CD14-positive monocyte (primary cell): ENCODE results near the gene C6orf52. TPM values are rescaled to one million over a fixed set of nuclear protein-coding genes. Genes with fewer than 3 reads are reported as not detected.

Experiments used
- DNase-seq, 3 donors: peaks; one replicate each; pipeline ENCODE4 v3.0.0-alpha.2; 2011 to 2022
- H2AFZ ChIP-seq: 2 replicates; pipeline ENCODE4 v1.6.0; 2012; ENCODE audit warnings: mild to moderate bottlenecking, low read depth, low read length, inconsistent platforms; ENCODE audit not compliant: insufficient read depth, poor library complexity, severe bottlenecking
- H3K27ac ChIP-seq, 2 donors: 1 replicate in 1 of 2; 2 replicates in 1 of 2; pipeline ENCODE4 v1.5.1; 2012 to 2013; ENCODE audit warnings: low read length in 2 of 2, control low read depth in 1 of 2, inconsistent platforms in 1 of 2, low read depth in 1 of 2, mild to moderate bottlenecking in 1 of 2
- H3K27me3 ChIP-seq, 2 donors: one replicate each; pipeline versions ENCODE4 v1.6.0 to v1.6.1; 2011 to 2013; ENCODE audit warnings: low read length in 2 of 2; ENCODE audit not compliant: control insufficient read depth in 2 of 2, insufficient read depth in 2 of 2
- H3K36me3 ChIP-seq, 2 donors: replicated peaks in 1 of 2; 1 replicate in 1 of 2; 2 replicates in 1 of 2; pipeline versions ENCODE4 v1.5.1 to v1.6.1; 2012 to 2013; ENCODE audit warnings: low read length in 2 of 2, control low read depth in 1 of 2, inconsistent platforms in 1 of 2, mild to moderate bottlenecking in 1 of 2; ENCODE audit not compliant: insufficient read depth in 2 of 2, control insufficient read depth in 1 of 2
- H3K4me1 ChIP-seq, 2 donors: 1 replicate in 1 of 2; 2 replicates in 1 of 2; pipeline versions ENCODE4 v1.5.1 to v1.6.1; 2012 to 2013; ENCODE audit warnings: low read length in 2 of 2, control low read depth in 1 of 2, inconsistent platforms in 1 of 2, mild to moderate bottlenecking in 1 of 2, moderate library complexity in 1 of 2; ENCODE audit not compliant: insufficient read depth in 2 of 2, control insufficient read depth in 1 of 2
- H3K4me2 ChIP-seq: replicated peaks from 2 replicates; pipeline ENCODE3; 2012; ENCODE audit warnings: low read length, moderate library complexity, mild to moderate bottlenecking; ENCODE audit not compliant: poor library complexity, severe bottlenecking; ENCODE audit errors: extremely low read depth
- H3K4me3 ChIP-seq, 3 experiments: fragments of 200-600 bp in 1 of 3; sonication (generic) in 1 of 3; replicated peaks in 1 of 3; 1 replicate in 2 of 3; 2 replicates in 1 of 3; pipeline ENCODE4 v1.5.1; 2011 to 2013; ENCODE audit warnings: low read length in 3 of 3, mild to moderate bottlenecking in 3 of 3, control low read depth in 2 of 3, low read depth in 2 of 3, inconsistent platforms in 1 of 3, moderate library complexity in 1 of 3
- H3K79me2 ChIP-seq: 2 replicates; pipeline ENCODE4 v1.6.0; 2012; ENCODE audit warnings: mild to moderate bottlenecking, control low read depth, inconsistent platforms, low read length, moderate library complexity; ENCODE audit not compliant: insufficient read depth
- H3K9ac ChIP-seq: 2 replicates; pipeline ENCODE4 v1.6.0; 2017; ENCODE audit warnings: low read length, mild to moderate bottlenecking; ENCODE audit not compliant: insufficient read depth, poor library complexity, severe bottlenecking
- H3K9me3 ChIP-seq, 2 donors: replicated peaks in 1 of 2; 1 replicate in 1 of 2; 2 replicates in 1 of 2; pipeline versions ENCODE4 v1.5.1 to v1.6.1; 2012 to 2013; ENCODE audit warnings: low read length in 2 of 2, control low read depth in 1 of 2; ENCODE audit not compliant: control insufficient read depth in 1 of 2, insufficient read depth in 1 of 2
- H4K20me1 ChIP-seq: 2 replicates; pipeline ENCODE4 v1.6.0; 2012; ENCODE audit warnings: mild to moderate bottlenecking, low read length, control low read depth, moderate library complexity; ENCODE audit not compliant: insufficient read depth
- H3K27ac Mint-ChIP-seq, 7 donors: one replicate each; pipeline ENCODE4 v1.8.0; 2020; ENCODE audit warnings: mild to moderate bottlenecking in 7 of 7, mixed read lengths in 7 of 7, moderate library complexity in 6 of 7, inconsistent platforms in 2 of 7
- H3K27me3 Mint-ChIP-seq, 3 donors: one replicate each; pipeline ENCODE4 v1.8.0; 2021 to 2022; ENCODE audit warnings: low read depth in 3 of 3, mild to moderate bottlenecking in 3 of 3, mixed read lengths in 3 of 3, moderate library complexity in 3 of 3, inconsistent platforms in 1 of 3
- H3K36me3 Mint-ChIP-seq, 2 donors: one replicate each; pipeline ENCODE4 v1.8.0; 2020; ENCODE audit warnings: mixed read lengths in 2 of 2, inconsistent platforms in 1 of 2, mild to moderate bottlenecking in 1 of 2
- H3K4me1 Mint-ChIP-seq: one replicate; pipeline ENCODE4 v1.8.0; 2020; ENCODE audit warnings: mild to moderate bottlenecking, mixed read lengths
- H3K4me3 Mint-ChIP-seq, 2 donors: one replicate each; pipeline ENCODE4 v1.8.0; 2020; ENCODE audit warnings: mild to moderate bottlenecking in 2 of 2, mixed read lengths in 2 of 2, moderate library complexity in 1 of 2
- H3K9me3 Mint-ChIP-seq, 7 donors: one replicate each; pipeline ENCODE4 v1.8.0; 2020 to 2022; ENCODE audit warnings: mixed read lengths in 7 of 7, mild to moderate bottlenecking in 6 of 7, moderate library complexity in 6 of 7, inconsistent platforms in 2 of 7
- CTCF ChIP-seq: fragments of 200-600 bp; IDR thresholded peaks from one replicate; pipeline ENCODE4 v1.8.0; 2022; ENCODE audit warnings: antibody characterized with exemption, mild to moderate bottlenecking
- WGBS: methylation state at CpG from one replicate; pipeline ENCODE4 v1.1.5; 2013; ENCODE audit warnings: missing lambda C conversion rate; ENCODE audit not compliant: insufficient coverage; 5-methylcytosine and 5-hydroxymethylcytosine counted together
- intact Hi-C, 2 donors: fragments of 100-400 bp; cut with micrococcal nuclease; formaldehyde crosslinking; loops; one replicate each; pipeline versions ENCODE4 v1.15.0 to v1.15.1; 2023
- polyA plus RNA-seq, 3 donors: library from polyadenylated mRNA; depleted of rRNA in 1 of 3; unstranded in 2 of 3; stranded (reverse) in 1 of 3; fragments of 300-500 nt in 2 of 3; fragments of >200 nt in 1 of 3; fragmentation: Illumina TruSeq in 2 of 3; gene quantifications; 1 replicate in 2 of 3; 2 replicates in 1 of 3; pipeline ENCODE4 v1.2.3, GENCODE V29; 2012 to 2021

Gene C6orf52
- polyA plus RNA-seq, 3 donors = 0.52 to 1.9 TPM; not detected in 1

- Mint-ChIP-seq H3K4me1 (peaks cover 11% of the 10 kb centered on the region), H3K9me3 (peaks cover 0 to 2% (median 0%) of the 10 kb centered on the region in 7 donors), H3K27me3 (peaks cover 0 to 1% (median 0%) of the 10 kb centered on the region in 3 donors), H3K27ac (no peak overlapping the region), H3K4me3 (no peak overlapping the region), H3K36me3 (peaks cover 0 to 3% of the 10 kb centered on the region in 2 donors)
- Histone ChIP-seq H3K9me3 (no peaks in the 10 kb centered on the region), H4K20me1 (no peaks in the 10 kb centered on the region), H3K4me1 (peaks cover 0 to 4% of the 10 kb centered on the region in 2 donors), H3K27ac (no peak overlapping the region), H3K36me3 (no peaks in the 10 kb centered on the region), H3K4me2 (no peak overlapping the region), H3K79me2 (no peaks in the 10 kb centered on the region), H2AFZ (no peak overlapping the region), H3K27me3 (no peaks in the 10 kb centered on the region), H3K4me3 (no peak overlapping the region), H3K9ac (no peak overlapping the region)
- no peak for DNase-seq
- intact Hi-C loops = no loop called here
- no peak for TF ChIP-seq CTCF
Measured at GRCh38 chr6:10682355-10682988, 11.9 kb downstream of the C6orf52 start.

- no peak overlapping the region for H3K9ac ChIP-seq
- no peaks in the 10 kb centered on the region for H3K9me3 ChIP-seq
- no peak overlapping the region for H3K4me3 ChIP-seq
- no peak overlapping the region for H3K4me3 Mint-ChIP-seq
- H3K27ac ChIP-seq = no peak overlapping the region
- peaks cover 0 to 4% of the 10 kb centered on the region in 2 donors for H3K4me1 ChIP-seq
- H3K27me3 ChIP-seq = no peaks in the 10 kb centered on the region
- no peak overlapping the region for H3K4me2 ChIP-seq
- H3K9me3 Mint-ChIP-seq = peaks cover 0 to 2% (median 0%) of the 10 kb centered on the region in 7 donors
- H4K20me1 ChIP-seq = no peaks in the 10 kb centered on the region
- H3K36me3 ChIP-seq = no peaks in the 10 kb centered on the region
- no CpG with 5 or more reads among the region's 3 CpGs for WGBS
- peaks cover 0 to 1% (median 0%) of the 10 kb centered on the region in 3 donors for H3K27me3 Mint-ChIP-seq
- TF ChIP-seq CTCF = no peak
- intact Hi-C loops = no loop called here
- H3K36me3 Mint-ChIP-seq = peaks cover 0 to 3% of the 10 kb centered on the region in 2 donors
- H3K27ac Mint-ChIP-seq = no peak overlapping the region
- H3K79me2 ChIP-seq = no peaks in the 10 kb centered on the region
- H3K4me1 Mint-ChIP-seq = peaks cover 11% of the 10 kb centered on the region
- DNase-seq = no peak
- no peak overlapping the region for H2AFZ ChIP-seq
Measured at GRCh38 chr6:10681795-10682194, 12.6 kb downstream of the C6orf52 start.
